Superior temporal gyrus (tissue), 1 donor: ENCODE data around the gene FDXR.

Experiments
- DNase-seq: peaks from one replicate; pipeline ENCODE4 v3.0.0-alpha.2; 2016; ENCODE audit errors: extremely low spot score

Gene FDXR

DNA sequence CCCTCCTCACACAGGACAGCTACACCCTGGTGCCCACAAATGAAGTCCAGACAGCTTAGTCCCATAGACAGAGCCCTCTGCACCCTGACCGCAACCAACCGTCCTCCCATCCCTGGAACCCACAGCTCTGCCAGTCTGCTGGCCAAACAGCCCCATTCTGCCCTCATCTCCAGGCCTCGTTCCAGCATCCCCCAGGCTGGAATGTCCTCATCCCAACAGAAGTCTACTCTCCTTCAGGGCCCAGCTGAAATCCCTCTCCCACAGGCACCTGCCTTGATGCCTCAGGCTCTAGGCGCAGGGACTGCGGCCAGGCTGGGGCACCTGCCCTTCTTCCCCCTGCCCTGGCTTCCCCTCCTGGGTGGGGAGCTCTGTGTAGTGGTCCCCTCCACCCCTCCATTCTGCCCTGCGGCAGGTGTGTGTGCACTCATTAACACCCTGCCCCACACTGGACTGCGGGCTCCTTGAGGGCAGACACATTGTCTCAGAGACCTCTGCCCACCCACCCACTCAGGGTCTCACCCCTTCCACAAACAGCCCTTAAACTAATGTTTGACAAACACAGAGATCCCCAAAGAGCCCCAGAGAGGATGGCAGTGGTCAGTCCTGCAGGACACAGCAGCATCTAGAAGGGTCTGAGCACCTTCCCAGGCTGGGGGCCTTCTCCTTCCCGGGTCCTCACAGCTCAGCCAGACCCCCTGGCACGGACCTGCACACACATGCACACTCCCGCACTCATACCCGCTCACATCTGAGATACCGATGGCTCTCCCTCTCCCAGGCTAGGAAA, 13.9 kb downstream of the FDXR start:
- no peak for DNase-seq

DNA sequence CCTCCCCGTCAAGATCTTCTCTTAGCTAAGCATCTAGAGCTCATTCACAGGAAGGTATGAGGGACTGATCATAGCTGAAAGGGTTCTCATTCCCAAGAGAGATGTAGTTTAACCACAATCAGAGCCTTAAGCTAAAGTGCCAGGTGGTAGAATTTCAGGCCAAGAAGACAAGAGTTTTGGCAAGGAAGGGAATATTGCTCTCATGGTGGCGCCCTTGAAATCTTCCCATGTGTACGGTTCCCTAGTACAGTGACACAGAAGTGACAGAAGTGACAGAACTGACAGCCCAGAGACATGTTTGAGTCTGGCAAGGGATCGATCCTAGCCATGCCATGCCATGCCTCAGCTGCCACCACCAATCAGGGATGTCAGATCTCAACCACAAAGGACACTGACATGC, 15.6 kb downstream of the FDXR start:
- no peak for DNase-seq

DNA sequence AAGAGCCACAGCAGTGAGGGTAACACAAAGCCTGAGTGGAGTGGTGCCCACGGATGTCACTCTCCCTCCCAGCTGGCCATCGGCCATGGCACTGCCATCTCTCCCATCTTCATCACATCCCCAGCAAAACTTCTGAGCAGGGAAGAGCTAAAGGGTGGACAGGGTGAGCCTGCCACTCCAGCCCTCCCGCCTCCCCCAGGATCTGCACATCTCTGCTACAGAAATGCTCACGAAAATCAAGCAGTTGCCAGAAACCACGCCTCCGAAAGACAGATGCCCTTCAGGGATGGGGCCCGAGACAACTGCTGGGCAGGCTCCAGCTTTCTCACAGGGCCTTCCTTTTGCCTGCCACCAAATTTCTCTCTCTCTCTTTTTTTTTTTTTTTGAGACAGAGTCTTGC, 16.7 kb downstream of the FDXR start:
- no peak for DNase-seq

DNA sequence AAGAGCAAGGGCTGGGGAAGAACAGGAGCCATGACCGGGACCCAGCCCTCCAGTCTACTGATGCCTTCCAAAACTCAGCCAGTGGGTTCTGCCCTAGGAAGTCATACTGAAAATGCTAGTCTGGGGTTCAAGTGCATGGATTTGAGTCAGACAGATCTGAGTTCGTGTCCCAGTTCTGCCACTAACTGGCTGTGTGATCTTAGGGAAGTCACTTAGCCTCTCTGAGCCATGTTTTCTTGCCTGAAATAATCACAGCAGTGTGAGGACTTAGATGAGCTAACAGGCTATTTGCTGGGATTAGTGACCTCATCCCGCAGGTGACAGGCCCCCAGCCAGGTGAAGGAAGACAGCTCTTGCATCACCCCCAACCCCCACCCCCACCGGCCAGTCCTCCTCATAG, 17.5 kb downstream of the FDXR start:
- no peak for DNase-seq

DNA sequence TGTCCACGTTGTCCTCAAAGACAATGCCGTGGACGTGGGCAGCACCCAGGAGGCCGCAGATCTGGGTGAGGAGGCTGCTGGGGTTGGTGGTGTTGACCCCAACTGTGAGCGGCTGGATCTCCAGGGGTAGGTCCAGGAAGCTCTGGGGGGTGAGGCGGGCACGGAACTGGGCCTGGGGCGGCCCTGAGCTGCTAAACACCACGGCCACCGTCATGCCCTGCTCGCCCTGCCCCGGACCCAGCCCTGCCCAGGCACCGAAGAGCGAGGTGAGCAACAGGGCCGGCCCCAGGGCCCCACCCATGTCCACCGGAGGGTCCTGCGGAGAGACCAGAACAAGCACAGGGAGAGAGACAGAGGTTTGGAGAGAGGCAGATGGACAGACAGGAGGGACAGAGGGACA, 18.0 kb downstream of the FDXR start:
- DNase-seq, result no peak

DNA sequence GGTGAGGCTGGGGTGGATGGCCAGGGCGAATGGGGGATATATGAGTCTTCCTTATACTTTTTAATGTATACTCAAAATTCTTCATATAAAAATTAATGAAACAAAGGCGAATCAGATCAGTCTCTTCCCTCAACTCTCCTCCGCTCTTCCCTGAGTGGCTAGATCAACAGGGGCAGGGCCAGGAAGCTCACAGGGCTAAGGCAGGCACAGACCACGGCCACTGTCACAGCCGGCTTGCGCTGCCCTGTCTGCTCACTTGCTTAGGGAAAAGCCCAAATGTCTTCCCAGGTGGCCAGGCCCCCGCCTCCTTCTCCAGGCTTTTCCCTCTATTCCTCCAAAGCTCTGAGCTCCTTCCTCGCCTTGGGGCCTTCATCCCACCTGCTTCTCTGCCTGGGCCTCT, 19.1 kb downstream of the FDXR start:
- no peak for DNase-seq

DNA sequence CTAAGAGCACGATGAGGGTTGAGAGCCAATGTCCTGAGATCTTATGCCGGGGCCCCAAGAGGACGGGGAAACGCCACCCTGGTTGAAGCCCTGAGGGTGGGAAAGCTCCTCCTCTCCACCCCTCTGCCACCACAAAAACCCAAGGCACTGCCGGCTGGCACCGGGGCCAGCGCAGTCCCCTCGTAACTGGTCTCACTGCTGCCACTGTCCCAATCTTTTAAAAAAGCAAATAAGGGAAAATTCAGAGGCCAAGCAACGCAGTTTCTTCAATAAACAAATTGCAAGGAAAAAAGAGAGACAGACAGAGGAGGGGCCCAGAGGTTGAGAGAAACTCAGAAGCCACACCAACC, 19.8 kb downstream of the FDXR start:
- no peak for DNase-seq

DNA sequence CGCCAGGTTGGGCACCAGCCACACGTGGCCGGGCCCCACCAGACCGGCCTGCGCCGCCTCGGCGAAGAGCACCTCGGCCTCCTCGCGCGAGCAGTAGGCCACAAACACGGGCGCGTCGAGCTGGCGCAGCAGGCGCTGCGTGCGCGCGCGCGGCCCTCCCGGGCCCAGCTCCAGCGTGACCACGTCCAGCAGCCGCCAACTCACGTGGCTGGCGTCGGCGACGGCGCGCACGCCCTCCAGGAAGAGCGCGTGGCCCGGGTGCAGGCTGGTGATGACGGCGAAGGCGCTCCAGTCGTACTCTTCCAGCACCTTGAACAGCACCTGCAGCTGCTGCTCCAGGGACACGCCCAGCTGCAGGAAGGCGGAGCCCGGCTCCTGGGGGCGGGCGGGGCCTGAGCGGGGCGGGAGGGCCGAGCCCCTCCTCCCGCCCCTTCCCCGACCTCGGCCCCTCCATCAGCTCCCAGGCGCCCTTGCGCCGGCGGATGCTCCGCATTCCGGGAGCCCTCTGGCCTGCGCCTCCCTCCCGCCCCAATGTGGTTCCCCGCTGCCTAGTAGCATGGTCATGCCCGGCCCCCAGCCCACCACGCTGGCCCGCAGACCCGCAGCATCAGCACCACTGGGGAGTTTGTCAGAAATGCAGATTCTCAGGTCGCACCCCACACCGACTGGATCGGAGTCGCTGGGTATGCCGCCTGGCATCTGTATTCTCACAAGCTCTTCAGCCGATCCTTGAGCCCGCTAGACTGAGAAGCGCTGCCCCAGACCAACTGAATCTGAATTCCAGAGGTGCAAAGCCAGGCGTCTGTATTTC, 20.4 kb downstream of the FDXR start:
- no peak for DNase-seq

DNA sequence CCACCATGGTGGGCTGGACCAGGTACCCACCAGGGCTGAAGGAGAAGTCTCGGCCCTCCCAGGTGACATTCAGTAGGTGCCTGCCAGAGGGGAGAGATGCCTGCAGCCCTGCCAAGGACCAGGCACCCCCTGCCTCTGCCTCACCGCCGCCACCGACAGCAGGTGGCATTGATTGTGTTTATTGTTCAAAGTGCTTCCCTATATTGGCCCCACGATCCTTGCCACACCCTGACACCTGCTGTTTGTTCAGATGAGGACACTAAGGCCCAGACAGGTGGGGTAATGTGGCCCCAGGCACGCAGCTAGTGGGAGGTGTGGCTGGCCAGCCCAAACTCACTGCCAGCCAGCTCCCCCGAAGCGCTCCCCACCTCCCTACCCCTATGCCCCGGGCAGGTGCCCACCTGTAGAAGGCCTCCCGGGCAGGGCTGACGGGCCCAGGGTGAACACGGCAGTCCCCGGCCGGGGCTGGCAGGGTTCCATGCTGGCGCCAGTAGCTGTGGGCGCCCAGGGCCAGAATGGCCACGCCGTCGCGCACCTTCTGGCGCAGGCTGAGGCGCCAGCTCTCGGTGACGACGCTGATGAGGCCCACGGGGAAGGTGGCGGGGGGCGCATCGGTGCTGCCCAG, 21.1 kb downstream of the FDXR start:
- no peak for DNase-seq

DNA sequence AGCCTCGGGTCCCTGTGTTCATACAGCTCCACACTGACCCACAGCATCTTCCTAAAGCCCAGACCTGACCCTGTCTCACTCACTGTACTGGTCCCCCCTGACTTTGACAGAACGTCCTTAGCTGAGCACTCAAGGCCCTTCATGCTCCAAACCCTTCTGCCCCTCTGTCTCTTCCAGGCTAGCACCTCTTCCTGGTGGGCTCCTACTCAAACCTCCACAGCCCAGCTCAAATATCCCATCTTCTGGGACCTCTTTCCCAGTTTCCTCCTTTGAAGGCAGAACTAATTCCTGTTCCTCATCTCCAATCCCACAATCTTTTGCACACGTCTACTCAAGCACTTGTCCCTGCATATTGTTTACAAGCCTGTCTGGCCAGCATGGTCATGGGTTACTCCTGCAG, 21.9 kb downstream of the FDXR start:
- DNase-seq, result no peak

DNA sequence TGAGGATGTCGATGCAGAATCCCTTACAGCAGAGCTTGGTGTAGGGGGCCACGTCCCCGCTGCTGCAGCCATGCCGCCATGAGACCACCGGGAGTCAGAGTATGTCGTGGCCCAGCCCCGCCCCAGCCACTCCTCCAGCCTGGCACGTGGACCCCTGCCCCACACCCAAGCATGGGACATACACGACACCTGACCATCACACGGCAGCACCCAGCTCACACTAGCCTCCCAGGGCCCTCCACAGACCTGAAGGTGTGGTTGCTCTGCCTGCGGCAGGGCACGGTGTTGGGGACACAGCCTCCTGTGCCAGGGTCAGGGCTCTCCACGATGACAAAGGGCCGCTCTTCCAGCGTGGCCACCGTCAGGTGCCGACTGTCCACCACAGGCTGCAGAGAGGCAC, 22.5 kb downstream of the FDXR start:
- no peak for DNase-seq

DNA sequence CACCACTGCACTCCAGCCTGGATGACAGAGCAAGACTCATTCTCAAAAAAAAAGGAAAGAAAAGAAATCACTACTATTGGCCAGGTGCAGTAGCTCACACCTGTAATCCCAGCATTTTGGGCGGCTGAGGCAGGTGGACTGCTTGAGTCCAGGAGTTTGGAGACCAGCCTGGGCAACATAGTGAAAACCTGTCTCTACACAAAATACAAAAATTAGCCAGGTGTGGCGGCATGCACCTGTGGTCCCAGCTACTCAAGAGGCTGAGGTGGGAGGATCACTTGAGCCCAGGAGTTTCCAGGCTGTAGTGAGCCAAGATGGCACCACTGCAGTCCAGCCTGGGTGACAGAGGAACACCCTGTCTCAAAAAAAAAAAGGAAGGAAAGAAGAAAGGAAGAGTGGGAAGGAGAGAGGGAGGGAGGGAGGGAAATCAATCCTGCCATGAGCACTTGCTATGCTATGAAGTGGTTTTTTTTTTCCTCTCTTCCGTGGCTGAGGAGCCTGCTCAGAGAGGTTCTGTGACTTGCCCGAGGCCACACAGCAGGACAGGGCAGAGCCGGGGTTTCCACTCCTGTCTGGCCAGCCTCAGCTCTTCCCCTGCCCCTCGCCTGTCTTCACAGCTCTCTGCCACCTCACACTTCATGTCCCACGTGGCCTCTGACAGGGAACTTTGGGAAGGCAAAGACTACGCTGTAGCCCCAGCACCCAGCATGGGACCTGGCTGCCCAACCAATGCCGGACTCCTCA, 24.0 kb downstream of the FDXR start:
- DNase-seq, result no peak

DNA sequence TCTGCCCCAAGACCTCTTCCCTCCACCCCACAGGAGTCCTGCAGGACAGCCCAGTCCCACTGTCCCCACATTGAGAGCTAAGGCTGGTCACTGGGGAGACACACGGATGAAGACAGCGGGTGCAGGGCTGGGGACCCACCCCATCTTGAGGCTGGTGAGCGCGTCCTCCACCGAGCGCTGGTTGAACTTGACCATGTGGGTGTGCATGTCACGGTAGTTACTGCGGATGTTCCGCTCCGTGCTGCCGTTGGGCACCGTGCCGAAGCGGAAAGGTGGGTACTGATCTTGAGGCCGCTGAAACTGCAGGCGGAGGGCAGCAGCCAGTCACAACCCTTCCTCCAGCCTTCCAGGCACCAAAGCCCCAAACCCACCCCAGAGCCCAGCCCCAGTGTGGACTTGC, 26.2 kb downstream of the FDXR start:
- DNase-seq, result no peak

DNA sequence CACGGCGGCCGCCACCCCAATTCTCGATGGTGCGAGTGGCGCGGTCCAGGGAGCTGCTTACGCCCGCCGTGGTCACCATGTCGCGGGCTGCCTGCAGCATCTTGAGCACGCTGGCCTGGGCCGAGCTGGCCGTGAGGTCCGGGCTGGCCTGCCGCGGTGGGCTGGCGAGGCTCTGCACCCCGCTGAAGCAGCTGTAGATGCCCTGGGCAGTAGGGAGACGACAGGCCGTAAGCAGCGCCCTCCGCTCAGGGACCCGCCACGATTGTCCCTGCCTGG, 29.5 kb downstream of the FDXR start:
- no peak for DNase-seq

DNA sequence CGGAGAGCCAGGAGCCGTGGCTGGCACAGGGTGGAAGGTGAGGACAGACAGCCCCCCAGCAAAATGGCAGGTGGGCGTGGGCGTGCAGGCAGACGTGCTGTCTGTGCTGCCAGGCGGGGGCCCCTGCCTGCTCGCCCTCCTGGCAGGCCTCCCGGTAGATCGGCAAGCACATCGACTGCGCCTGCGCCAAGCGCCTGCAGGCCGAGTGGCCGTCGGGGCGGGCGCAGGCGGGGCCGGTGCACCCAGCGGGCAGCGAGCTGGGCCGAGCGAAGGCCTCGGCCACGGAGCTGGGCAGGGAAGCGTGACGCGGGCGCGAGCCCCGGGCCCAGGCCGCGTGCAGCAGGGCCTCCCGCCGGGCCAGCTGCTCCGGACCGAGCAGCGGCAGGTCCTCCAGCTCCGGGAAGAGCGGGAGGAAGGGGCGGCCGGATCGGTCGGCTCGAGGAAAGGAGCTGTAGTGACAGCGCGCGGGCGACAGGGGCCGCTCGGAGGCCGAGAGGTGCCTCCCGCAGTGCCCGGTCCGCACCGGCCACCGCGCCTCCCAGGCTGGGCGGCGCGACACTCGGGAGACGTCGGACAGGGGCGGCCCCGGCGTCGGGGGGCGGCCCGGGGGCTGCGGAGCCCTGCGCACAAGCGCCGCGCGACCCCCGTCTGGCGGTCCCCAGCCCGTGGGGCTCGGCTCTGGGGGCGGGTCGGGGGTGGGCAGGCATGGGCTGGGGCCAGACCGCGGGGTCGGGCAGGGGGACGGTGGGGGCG, 30.0 kb downstream of the FDXR start:
- peak; percentile 56 for DNase-seq

DNA sequence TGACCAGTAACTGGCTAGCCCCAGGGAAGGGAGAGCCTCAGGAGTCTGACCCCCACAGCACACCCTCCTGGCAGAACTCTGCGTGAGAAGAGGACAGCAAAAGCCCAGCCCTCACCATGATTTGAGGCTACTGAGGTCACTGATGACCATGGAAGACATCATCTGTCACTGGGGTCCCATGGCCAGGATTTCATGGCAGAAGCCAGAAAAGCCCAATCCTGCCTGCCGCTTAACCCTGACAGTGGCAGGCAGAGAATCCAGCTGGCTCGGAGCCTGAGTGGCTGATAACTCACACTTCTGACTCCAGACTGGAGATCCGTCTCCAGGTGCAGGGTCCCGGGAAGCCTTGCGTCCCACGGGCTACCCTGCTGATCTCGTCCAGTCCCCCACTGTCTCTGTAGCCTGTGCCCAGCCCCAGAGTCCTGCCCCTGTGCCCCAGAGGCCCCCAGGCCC, 30.6 kb downstream of the FDXR start:
- no peak for DNase-seq

DNA sequence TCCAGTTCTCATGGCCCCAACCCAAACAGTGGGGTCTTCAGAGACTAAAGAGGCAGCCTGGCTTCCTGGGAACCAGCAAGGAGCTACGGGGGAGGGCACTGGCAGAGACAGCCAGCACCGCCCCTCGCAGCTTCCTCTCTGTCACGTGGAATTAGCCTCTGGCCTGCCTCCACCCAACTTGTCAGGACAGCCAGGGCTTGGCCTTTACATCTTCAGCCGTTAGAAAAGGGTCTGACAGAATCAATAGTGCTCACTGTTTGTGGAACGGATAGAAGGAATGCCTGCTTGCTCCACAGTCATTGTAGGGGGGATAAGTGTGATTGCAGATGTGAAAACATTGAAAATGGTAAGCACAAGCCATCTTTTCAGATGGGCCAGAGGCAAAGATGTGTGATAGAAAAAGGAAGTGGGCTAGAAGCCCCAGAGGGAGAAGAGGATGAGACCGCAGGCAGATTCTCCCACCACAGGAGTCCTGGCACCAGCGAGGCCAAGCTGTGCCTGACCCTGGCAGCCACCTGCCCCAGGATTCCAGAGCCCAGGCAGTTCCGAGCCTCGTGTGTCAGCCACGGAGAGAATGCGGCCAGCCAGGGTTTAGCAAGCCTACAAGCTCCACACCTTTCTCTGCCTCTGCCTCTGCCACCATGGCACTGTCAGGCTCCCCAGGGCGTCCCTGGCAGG, 31.7 kb downstream of the FDXR start:
- peak; percentile 66 for DNase-seq

DNA sequence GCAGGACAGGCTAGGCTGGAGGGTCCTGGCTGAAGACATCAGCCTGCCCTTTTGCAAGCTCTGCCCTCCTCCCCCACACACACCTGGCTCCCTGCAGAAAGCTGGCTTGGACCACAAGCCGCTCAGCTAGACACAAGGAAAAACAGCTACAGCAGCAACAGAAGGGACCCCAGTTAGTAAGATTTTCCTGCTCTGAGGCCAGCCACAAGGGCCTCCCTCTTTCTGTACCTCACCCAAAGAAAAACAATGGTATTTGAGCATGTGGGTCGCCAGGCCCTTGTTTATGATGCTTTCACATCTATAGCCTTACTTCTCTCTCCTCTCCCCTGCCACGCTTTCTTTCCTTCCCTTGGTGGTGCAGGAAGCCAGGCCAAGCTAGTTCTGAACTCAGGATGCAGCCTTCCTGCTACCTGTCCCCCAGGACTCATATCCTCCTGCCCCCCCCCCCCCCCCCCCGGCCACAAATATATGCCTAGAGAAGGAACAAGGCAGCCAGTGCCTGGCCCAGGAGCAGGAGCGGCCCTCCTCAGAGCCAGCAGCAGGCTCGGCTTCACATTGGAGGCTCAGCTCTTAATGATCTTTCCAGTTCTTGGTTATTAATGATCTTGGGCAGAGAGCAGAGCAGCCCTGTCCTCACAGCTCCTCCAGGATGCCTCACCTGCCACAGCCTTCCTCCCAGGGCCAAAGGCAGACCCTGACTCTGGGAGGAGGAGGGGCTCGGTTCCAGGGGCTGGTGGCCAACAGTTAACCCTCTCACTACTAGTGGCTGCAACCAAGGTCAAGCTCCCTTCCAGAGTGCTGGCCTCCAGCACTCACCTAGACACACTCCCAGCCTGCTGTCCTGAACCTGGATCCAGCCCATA, 32.6 kb downstream of the FDXR start:
- no peak for DNase-seq

DNA sequence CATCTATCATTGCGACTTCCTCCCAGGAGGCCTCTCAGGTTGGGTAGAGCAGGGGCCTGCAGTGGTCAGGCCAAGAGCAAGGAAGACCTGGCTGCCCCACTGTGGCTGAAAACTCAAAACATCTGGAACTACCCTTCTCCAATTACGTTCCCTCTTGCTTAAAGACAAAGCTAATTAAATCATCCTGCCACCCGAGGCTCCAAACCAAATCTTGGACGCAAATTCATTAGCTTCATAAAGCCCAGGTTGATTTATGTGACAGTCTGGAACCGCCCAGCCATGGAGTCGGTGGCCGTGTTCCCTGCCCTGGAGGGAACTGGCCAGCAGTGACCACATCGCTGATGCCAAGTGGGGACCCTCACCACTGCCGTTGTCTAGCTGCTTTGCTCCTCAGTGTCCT, 34.5 kb downstream of the FDXR start:
- DNase-seq, result no peak
